Dermis microvascular lymphatic vessel endothelial cell (primary cell): Measurements from ENCODE around the gene TMEM217. TPM values are rescaled to one million over a fixed set of nuclear protein-coding genes. Genes with fewer than 3 reads are reported as not detected.
"Not testable (repeated sequence)": the region's sequence is repeated elsewhere in the genome, so short reads cannot be mapped to it uniquely, and the experiment has no call there.

Experiments used
- DNase-seq, 2 donors: peaks; one replicate each; pipeline versions ENCODE4 v3.0.0 to v3.0.0-alpha.2; 2010; ENCODE audit warnings: low read depth in 2 of 2
- total RNA-seq: library from RNA; depleted of rRNA; stranded (reverse); fragments of >200 nt; gene quantifications from 2 replicates; pipeline ENCODE4 v1.2.1, GENCODE V29; 2014

TMEM217 gene
- 8.6 and 11.3 TPM in 2 replicates for total RNA-seq

GRCh38 chr6:37257634-37258404 is at the start of gene TMEM217, which contains the start of gene TBC1D22B:
Gene TMEM217 (minus strand): TSS chr6:37258144. CDS start chr6:37219030, 39,114 bp downstream.
Gene TBC1D22B (plus strand): TSS chr6:37257772. CDS start chr6:37257918, 146 bp downstream.
- DNase-seq = peak; percentile 89 to 97

GRCh38 chr6:37307484-37307883 is 49.5 kb upstream of the TMEM217 start:
- DNase-seq = not testable (repeated sequence)

- no peak for DNase-seq
Observed at GRCh38 chr6:37306624-37307222, 48.8 kb upstream of the TMEM217 start.

GRCh38 chr6:37305841-37306425 is 48.0 kb upstream of the TMEM217 start:
- no peak for DNase-seq

- no peak for DNase-seq
Observed at GRCh38 chr6:37304766-37305165, 46.8 kb upstream of the TMEM217 start.

GRCh38 chr6:37303891-37304503 is 46.1 kb upstream of the TMEM217 start:
- DNase-seq = peak in 1 of 2 donors; percentile 41

GRCh38 chr6:37303091-37303660 is 45.2 kb upstream of the TMEM217 start:
- DNase-seq = no peak

- peak in 1 of 2 donors; percentile 25 for DNase-seq
Observed at GRCh38 chr6:37302086-37302686, 44.2 kb upstream of the TMEM217 start.

GRCh38 chr6:37299990-37300389 is 42.0 kb upstream of the TMEM217 start:
- DNase-seq = no peak

GRCh38 chr6:37298958-37299357 is 41.0 kb upstream of the TMEM217 start:
- DNase-seq = no peak

GRCh38 chr6:37297637-37298036 is 39.7 kb upstream of the TMEM217 start:
- not testable (repeated sequence) for DNase-seq

GRCh38 chr6:37293426-37293825 is 35.5 kb upstream of the TMEM217 start:
- DNase-seq = no peak

- no peak for DNase-seq
Observed at GRCh38 chr6:37289931-37290330, 32.0 kb upstream of the TMEM217 start.

GRCh38 chr6:37288247-37288646 is 30.3 kb upstream of the TMEM217 start:
- DNase-seq = no peak

GRCh38 chr6:37287519-37288157 is 29.7 kb upstream of the TMEM217 start:
- no peak for DNase-seq

- DNase-seq = no peak
Observed at GRCh38 chr6:37285861-37286311, 27.9 kb upstream of the TMEM217 start.

- DNase-seq = no peak
Observed at GRCh38 chr6:37284781-37285180, 26.8 kb upstream of the TMEM217 start.

GRCh38 chr6:37283671-37284151 is 25.8 kb upstream of the TMEM217 start:
- DNase-seq = no peak

GRCh38 chr6:37283268-37283667 is 25.3 kb upstream of the TMEM217 start:
- no peak for DNase-seq

GRCh38 chr6:37282371-37282770 is 24.4 kb upstream of the TMEM217 start:
- no peak for DNase-seq
